Mesothelial cell of epicardium (in vitro differentiated cells): Measurements from ENCODE around the gene PMPCA. TPM values are rescaled to one million over a fixed set of nuclear protein-coding genes. Genes with fewer than 3 reads are reported as not detected.

Source experiments
- DNase-seq, 2 experiments: peaks; one replicate each; pipeline ENCODE4 v3.0.0; 2021; ENCODE audit warnings: low spot score in 2 of 2; ENCODE audit not compliant: unreplicated experiment in 2 of 2
- H3K27ac Mint-ChIP-seq: 2 replicates; pipeline ENCODE4 v1.8.0; 2021; ENCODE audit warnings: mixed read lengths
- H3K27me3 Mint-ChIP-seq: 2 replicates; pipeline ENCODE4 v1.8.0; 2021; ENCODE audit warnings: low read depth, mixed read lengths
- H3K36me3 Mint-ChIP-seq: 2 replicates; pipeline ENCODE4 v1.8.0; 2021; ENCODE audit warnings: mixed read lengths
- H3K4me1 Mint-ChIP-seq: 2 replicates; pipeline ENCODE4 v1.8.0; 2021; ENCODE audit warnings: mixed read lengths
- H3K4me3 Mint-ChIP-seq: 2 replicates; pipeline ENCODE4 v1.8.0; 2021; ENCODE audit warnings: mild to moderate bottlenecking, moderate library complexity, mixed read lengths
- H3K9me3 Mint-ChIP-seq: 2 replicates; pipeline ENCODE4 v1.8.0; 2021; ENCODE audit warnings: mixed read lengths
- CTCF ChIP-seq: fragments of 200-600 bp; sonication (generic); IDR thresholded peaks from one replicate; pipeline ENCODE4 v1.5.0; 2021; ENCODE audit warnings: antibody characterized with exemption; ENCODE audit not compliant: unreplicated experiment
- total RNA-seq: library from RNA; stranded (reverse); gene quantifications from 3 replicates; pipeline ENCODE4 v1.2.1, GENCODE V29; 2021

The PMPCA gene
- total RNA-seq, 1 donor from 2014 or later, result 74.6 TPM

- DNase-seq, result no peak
Measured at GRCh38 chr9:136470792-136471469, 60.5 kb downstream of the PMPCA start.

GRCh38 chr9:136471802-136472487, 61.5 kb downstream of the PMPCA start:
- Mint-ChIP-seq H3K27ac (no peak overlapping the region), H3K9me3 (no peaks in the 10 kb centered on the region)
- no peak for TF ChIP-seq CTCF

More at GRCh38 chr9:136470792-136471469, 60.5 kb downstream of the PMPCA start:
- H3K27ac Mint-ChIP-seq, result no peak overlapping the region
- H3K4me3 Mint-ChIP-seq, result no peak overlapping the region
- TF ChIP-seq CTCF, result no peak
- no peaks in the 10 kb centered on the region for H3K9me3 Mint-ChIP-seq
- H3K36me3 Mint-ChIP-seq, result peaks cover 23% of the 10 kb centered on the region
- H3K27me3 Mint-ChIP-seq, result no peaks in the 10 kb centered on the region
- no peaks in the 10 kb centered on the region for H3K4me1 Mint-ChIP-seq

GRCh38 chr9:136472640-136473353, 62.3 kb downstream of the PMPCA start:
- DNase-seq, result no peak
- no peaks in the 10 kb centered on the region for H3K27me3 Mint-ChIP-seq
- no peaks in the 10 kb centered on the region for H3K9me3 Mint-ChIP-seq
- no peaks in the 10 kb centered on the region for H3K4me1 Mint-ChIP-seq
- H3K36me3 Mint-ChIP-seq, result peaks cover 20% of the 10 kb centered on the region
- H3K4me3 Mint-ChIP-seq, result no peak overlapping the region
- no peak overlapping the region for H3K27ac Mint-ChIP-seq
- TF ChIP-seq CTCF, result no peak

More at GRCh38 chr9:136471802-136472487, 61.5 kb downstream of the PMPCA start:
- DNase-seq, result no peak
- no peaks in the 10 kb centered on the region for H3K27me3 Mint-ChIP-seq
- no peak overlapping the region for H3K4me3 Mint-ChIP-seq
- peaks cover 18% of the 10 kb centered on the region for H3K36me3 Mint-ChIP-seq
- no peaks in the 10 kb centered on the region for H3K4me1 Mint-ChIP-seq

GRCh38 chr9:136473354-136473721, 62.9 kb downstream of the PMPCA start:
- Mint-ChIP-seq H3K4me3 (no peak overlapping the region), H3K36me3 (peaks cover 20% of the 10 kb centered on the region), H3K9me3 (no peaks in the 10 kb centered on the region), H3K27ac (no peak overlapping the region), H3K27me3 (no peaks in the 10 kb centered on the region), H3K4me1 (no peaks in the 10 kb centered on the region)
- no peak for TF ChIP-seq CTCF
- DNase-seq, result no peak

Other genes starting within 250 kb of the PMPCA start
- gene LHX3, start 205.5 kb upstream of the PMPCA start, total RNA-seq, result not detected in 3 replicates
- 16.8 to 17.0 TPM (median 17.0 TPM) in 3 replicates for gene QSOX2, start 164.8 kb upstream of the PMPCA start, total RNA-seq
- 0.42 to 0.54 TPM (median 0.47 TPM) in 3 replicates for gene CCDC187, start 106.6 kb upstream of the PMPCA start, total RNA-seq
- gene GPSM1, start 83.1 kb upstream of the PMPCA start, total RNA-seq, result 98.6 to 103 TPM (median 102 TPM) in 3 replicates
- 11.8 to 14.7 TPM (median 13.0 TPM) in 3 replicates for gene DNLZ, start 46.9 kb upstream of the PMPCA start, total RNA-seq
- gene CARD9, start 37.0 kb upstream of the PMPCA start, total RNA-seq, result 3.6 to 4.9 TPM (median 4.0 TPM) in 3 replicates
- gene SNAPC4, start 10.5 kb upstream of the PMPCA start, total RNA-seq, result 18.2 to 19.3 TPM (median 18.2 TPM) in 3 replicates
- 67.3 to 72.1 TPM (median 71.9 TPM) in 3 replicates for gene ENTR1, start within 50 bp of the PMPCA start, total RNA-seq
- gene INPP5E, start 29.2 kb downstream of the PMPCA start, total RNA-seq, result 22.1 to 24.6 TPM (median 23.3 TPM) in 3 replicates
- gene SEC16A, start 72.4 kb downstream of the PMPCA start, total RNA-seq, result 89.9 to 92.2 TPM (median 90.2 TPM) in 3 replicates
- 104 to 107 TPM (median 104 TPM) in 3 replicates for gene NOTCH1, start 135.4 kb downstream of the PMPCA start, total RNA-seq